Testis (tissue), 2 donors: ENCODE results near the gene MAD2L2.

Experiments
- CTCF ChIP-seq, 3 experiments: fragments of 450-650 bp in 2 of 3; fragments of 200-600 bp in 1 of 3; sonication (generic) in 1 of 3; IDR thresholded peaks; one replicate each; pipeline ENCODE4 v1.5.1; 2016 to 2019; ENCODE audit warnings: antibody characterized with exemption in 3 of 3, mild to moderate bottlenecking in 2 of 3, moderate library complexity in 1 of 3
- POLR2A ChIP-seq: fragments of 450-650 bp; IDR thresholded peaks from one replicate; pipeline ENCODE4 v1.6.1; 2017; ENCODE audit warnings: antibody characterized with exemption, mild to moderate bottlenecking, moderate library complexity

GRCh38 chr1:11654939-11655808 is 25.8 kb downstream of the MAD2L2 start:
- no peak for TF ChIP-seq CTCF (IDR thresholded peaks at IDR 0.05)
- TF ChIP-seq POLR2A: no peak
